A673 (cell line): ENCODE results near the gene NAMPT.

Source experiments
- CTCF ChIP-seq: fragments of 300-800, 200-600 bp; sonication (generic); conservative IDR thresholded peaks from 2 replicates; pipeline ENCODE4 v1.5.1; 2017; ENCODE audit warnings: low read depth, mild to moderate bottlenecking, antibody characterized with exemption, low read length, moderate library complexity, mixed read lengths
- EZH2 ChIP-seq: fragments of 200-600 bp; sonication (generic); IDR thresholded peaks from 2 replicates; pipeline ENCODE4 v1.6.1; 2017; ENCODE audit warnings: borderline replicate concordance, low read depth, mild to moderate bottlenecking, mixed read lengths, antibody characterized with exemption, low read length; ENCODE audit not compliant: poor library complexity, severe bottlenecking

GRCh38 chr7:106206826-106207541 is 77.8 kb downstream of the NAMPT start:
- no peak for TF ChIP-seq EZH2
- no peak for TF ChIP-seq CTCF
